Activated T-helper 1 cell treated with anti-CD3 and anti-CD28 coated beads, Interleukin-12 subunit alpha, Interleukin-12 subunit beta, Interleukin-2, Interleukin-4 antibody, amounts not matched to agents 30 ng/mL and 10 ng/mL and 1 ng/mL, durations not matched to agents 14 hours and 24 hours and 36 hours (primary cell): ENCODE data around the gene CTDNEP1. TPM values are rescaled to one million over a fixed set of nuclear protein-coding genes. Genes with fewer than 3 reads are reported as not detected.
A peak's percentile ranks its signal among the peaks of the same experiment; 100 is the strongest.

Source experiments
- DNase-seq: peaks from one replicate; pipeline ENCODE4 v3.0.0; 2021; ENCODE audit warnings: low spot score
- H3K27ac Mint-ChIP-seq: one replicate; pipeline ENCODE4 v1.8.0; 2021; ENCODE audit warnings: mild to moderate bottlenecking, mixed read lengths
- H3K27me3 Mint-ChIP-seq: one replicate; pipeline ENCODE4 v1.8.0; 2022; ENCODE audit warnings: mild to moderate bottlenecking, moderate library complexity, mixed read lengths; ENCODE audit not compliant: insufficient read depth
- H3K36me3 Mint-ChIP-seq: one replicate; pipeline ENCODE4 v1.8.0; 2021; ENCODE audit warnings: low read depth, mixed read lengths
- H3K4me1 Mint-ChIP-seq: one replicate; pipeline ENCODE4 v1.8.0; 2021; ENCODE audit warnings: low read depth, mixed read lengths
- H3K4me3 Mint-ChIP-seq: one replicate; pipeline ENCODE4 v1.8.0; 2021; ENCODE audit warnings: mild to moderate bottlenecking, moderate library complexity, mixed read lengths
- H3K9me3 Mint-ChIP-seq: one replicate; pipeline ENCODE4 v1.8.0; 2021; ENCODE audit warnings: mixed read lengths
- intact Hi-C: fragments of 100-400 bp; cut with micrococcal nuclease; formaldehyde crosslinking; loops from one replicate; pipeline ENCODE4 v1.15.1; 2024
- total RNA-seq: library from RNA; stranded (reverse); gene quantifications from 2 replicates; pipeline ENCODE4 v1.2.3, GENCODE V29; 2022

Gene CTDNEP1
- total RNA-seq, 1 donor from 2014 or later, result 193 TPM

GRCh38 chr17:7262192-7262934 lies 10.8 kb upstream of the CTDNEP1 start, which contains the start of gene CLDN7:
Gene CLDN7 (minus strand): TSS chr17:7262478. CDS start chr17:7262043, 435 bp downstream.
- peaks cover 23% of the 10 kb centered on the region for H3K27me3 Mint-ChIP-seq
- peaks cover 12% of the 10 kb centered on the region for H3K36me3 Mint-ChIP-seq
- peak within 1 kb of the TSS; percentile 49 for H3K27ac Mint-ChIP-seq
- intact Hi-C loops, result loop anchor here (2.0 kb wide), 1 partner anchor 18 kb away; the partner anchor contains the start of gene SLC2A4
- H3K4me3 Mint-ChIP-seq, result peak within 1 kb of the TSS; percentile 73
- no peak for DNase-seq
- no peaks in the 10 kb centered on the region for H3K9me3 Mint-ChIP-seq
- H3K4me1 Mint-ChIP-seq, result peaks cover 32% of the 10 kb centered on the region

DNA sequence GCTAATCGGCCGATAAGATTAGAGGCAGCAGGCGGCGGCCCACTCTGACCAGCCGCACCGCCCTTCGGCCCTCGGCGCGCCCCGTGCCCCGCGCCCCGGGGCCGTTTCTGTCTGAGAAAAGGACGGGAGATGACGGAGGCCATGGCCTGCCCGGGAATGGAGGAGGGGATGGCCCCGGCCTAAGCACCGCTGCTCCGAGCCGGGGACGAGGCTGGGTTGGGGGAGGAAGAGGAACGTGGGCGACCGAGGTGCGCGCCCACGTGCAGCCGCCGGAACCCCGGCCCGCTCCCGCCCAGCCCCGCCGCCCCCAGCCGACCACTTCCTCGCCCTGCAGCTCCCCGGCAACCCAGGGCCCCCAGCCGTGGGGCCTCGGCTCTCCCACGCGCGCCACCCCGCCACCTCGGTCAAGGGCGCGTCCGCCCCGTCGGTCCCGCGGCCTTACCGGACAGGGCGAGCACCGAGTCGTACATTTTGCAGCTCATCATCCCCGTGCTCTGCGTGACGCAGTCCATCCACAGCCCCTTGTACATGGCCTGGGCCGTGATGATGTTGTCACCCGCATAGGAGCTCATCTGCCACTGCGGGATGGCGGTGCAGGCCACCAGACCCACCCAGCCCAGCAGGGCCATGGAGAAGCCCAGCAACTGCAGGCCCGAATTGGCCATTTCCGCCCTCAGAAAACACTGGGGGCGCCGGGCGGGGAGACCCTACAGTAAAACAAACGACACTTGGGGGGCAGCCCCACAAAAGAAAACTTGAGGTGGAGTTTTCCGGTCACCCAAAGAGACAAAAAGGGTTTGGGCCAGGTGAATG lies 10.1 kb upstream of the CTDNEP1 start:
- intact Hi-C loops, result loop anchor here (2.0 kb wide), 1 partner anchor 19 kb away; the partner anchor contains the start of gene SLC2A4
- peaks cover 20% of the 10 kb centered on the region for H3K27me3 Mint-ChIP-seq
- H3K4me1 Mint-ChIP-seq, result peaks cover 32% of the 10 kb centered on the region
- H3K36me3 Mint-ChIP-seq, result peaks cover 15% of the 10 kb centered on the region
- no peak overlapping the region for H3K27ac Mint-ChIP-seq
- H3K9me3 Mint-ChIP-seq, result no peaks in the 10 kb centered on the region
- H3K4me3 Mint-ChIP-seq, result peak overlapping the region; percentile 56
- DNase-seq, result no peak

DNA sequence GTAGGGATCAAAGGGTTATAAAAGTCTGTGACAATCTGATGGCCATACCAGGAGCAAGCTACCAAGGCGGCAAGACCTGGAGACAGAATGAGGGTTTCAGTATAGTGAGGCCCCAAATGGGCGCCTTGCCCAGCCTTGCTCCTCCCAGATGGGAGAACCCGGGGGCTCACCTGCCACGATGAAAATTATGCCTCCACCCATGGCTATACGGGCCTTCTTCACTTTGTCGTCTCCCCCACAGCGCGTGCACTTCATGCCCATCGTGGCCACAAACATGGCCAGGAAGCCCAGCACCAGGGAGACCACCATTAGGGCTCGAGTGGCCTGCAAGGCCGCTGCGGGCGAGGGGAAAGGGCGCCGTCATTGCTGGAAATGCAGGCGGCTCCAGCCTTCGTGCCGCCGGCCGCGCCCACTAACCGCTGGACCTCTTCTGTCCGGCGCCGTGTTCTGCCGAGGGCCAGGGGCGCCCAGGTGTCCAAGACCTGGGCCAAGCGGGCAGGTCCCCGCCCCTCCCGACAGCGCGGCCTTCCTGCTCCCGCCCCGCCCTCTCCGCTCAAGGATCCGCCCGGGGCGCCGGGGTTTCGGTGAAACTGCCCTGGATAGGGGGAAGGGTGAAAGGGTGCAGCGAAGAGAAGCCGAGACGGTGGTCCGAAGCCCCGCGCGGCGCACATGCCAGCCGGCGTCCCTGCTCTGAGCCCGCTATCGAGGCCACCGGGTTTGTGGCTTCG lies 9.3 kb upstream of the CTDNEP1 start:
- H3K27ac Mint-ChIP-seq, result no peak overlapping the region
- no peaks in the 10 kb centered on the region for H3K9me3 Mint-ChIP-seq
- no peak overlapping the region for H3K4me3 Mint-ChIP-seq
- H3K27me3 Mint-ChIP-seq, result peaks cover 20% of the 10 kb centered on the region
- peaks cover 32% of the 10 kb centered on the region for H3K4me1 Mint-ChIP-seq
- intact Hi-C loops, result no loop called here
- DNase-seq, result no peak
- peaks cover 19% of the 10 kb centered on the region for H3K36me3 Mint-ChIP-seq

- Mint-ChIP-seq H3K4me1 (peaks cover 32% of the 10 kb centered on the region), H3K27me3 (peaks cover 20% of the 10 kb centered on the region), H3K36me3 (peaks cover 20% of the 10 kb centered on the region), H3K4me3 (no peak overlapping the region), H3K9me3 (no peaks in the 10 kb centered on the region), H3K27ac (no peak overlapping the region)
- no peak for DNase-seq
- intact Hi-C loops, result no loop called here
Measured at GRCh38 chr17:7260151-7260550, 8.6 kb upstream of the CTDNEP1 start.

DNA sequence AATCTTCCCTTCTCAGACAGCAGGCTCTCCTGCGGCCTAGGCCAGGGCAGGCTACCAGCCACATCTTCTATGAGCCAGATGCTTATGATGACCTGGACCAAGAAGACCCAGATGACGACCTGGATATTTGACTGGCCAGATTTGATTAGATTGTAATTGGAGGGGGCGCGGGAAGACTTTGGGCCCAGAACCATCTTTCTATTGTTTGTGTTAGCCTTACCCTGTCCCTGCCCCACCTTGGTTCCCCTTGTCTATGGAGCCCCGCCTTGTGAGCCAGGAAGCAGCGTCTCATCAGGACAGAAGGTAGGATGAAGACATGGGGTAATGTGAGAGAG lies 8.0 kb upstream of the CTDNEP1 start:
- Mint-ChIP-seq H3K27ac (no peak overlapping the region), H3K27me3 (peaks cover 17% of the 10 kb centered on the region), H3K4me1 (peaks cover 32% of the 10 kb centered on the region), H3K9me3 (no peaks in the 10 kb centered on the region), H3K36me3 (peaks cover 25% of the 10 kb centered on the region), H3K4me3 (peak overlapping the region; percentile 28)
- intact Hi-C loops, result no loop called here
- no peak for DNase-seq

DNA sequence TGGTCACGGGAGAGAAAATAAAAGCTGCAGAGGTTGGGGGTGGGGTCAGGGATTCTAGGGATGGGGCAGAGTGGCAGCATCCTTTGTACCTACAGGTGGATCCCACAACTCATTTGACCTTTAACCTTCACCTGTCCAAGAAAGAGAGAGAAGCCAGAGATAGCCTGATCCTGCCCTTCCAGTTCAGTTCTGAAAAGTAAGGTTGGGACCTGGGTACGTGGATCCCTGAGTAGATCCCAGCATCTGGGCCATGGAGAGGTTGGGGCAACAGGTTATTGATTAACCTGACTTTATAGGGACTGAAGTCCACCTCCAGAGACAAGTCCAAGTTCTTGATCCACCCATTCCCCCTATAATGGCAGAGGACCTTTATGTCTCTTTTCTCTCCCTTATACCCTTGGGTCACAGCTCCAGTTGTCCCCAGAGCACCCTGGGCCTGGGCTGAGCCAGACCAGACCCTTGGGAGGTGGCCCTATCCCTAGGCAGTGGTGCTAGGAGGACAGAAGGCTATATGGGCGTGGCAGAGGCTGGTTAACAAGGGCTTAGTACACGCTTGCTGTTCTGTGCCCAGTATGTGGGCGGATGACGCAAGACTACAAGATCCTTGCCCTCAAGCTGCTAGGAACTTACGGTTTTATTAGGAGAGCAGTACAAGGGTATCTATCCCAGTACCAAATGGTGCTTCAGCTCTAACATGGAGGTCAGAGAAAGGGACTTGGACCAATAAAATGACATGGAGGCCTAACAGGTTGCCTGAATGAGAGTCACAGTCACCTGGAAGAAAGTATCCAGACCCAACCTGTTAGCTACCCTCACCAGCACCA lies 7.4 kb upstream of the CTDNEP1 start:
- H3K27me3 Mint-ChIP-seq, result peaks cover 12% of the 10 kb centered on the region
- H3K4me3 Mint-ChIP-seq, result no peak overlapping the region
- no peaks in the 10 kb centered on the region for H3K9me3 Mint-ChIP-seq
- peaks cover 30% of the 10 kb centered on the region for H3K36me3 Mint-ChIP-seq
- no peak overlapping the region for H3K27ac Mint-ChIP-seq
- no peak for DNase-seq
- peaks cover 32% of the 10 kb centered on the region for H3K4me1 Mint-ChIP-seq
- intact Hi-C loops, result no loop called here

DNA sequence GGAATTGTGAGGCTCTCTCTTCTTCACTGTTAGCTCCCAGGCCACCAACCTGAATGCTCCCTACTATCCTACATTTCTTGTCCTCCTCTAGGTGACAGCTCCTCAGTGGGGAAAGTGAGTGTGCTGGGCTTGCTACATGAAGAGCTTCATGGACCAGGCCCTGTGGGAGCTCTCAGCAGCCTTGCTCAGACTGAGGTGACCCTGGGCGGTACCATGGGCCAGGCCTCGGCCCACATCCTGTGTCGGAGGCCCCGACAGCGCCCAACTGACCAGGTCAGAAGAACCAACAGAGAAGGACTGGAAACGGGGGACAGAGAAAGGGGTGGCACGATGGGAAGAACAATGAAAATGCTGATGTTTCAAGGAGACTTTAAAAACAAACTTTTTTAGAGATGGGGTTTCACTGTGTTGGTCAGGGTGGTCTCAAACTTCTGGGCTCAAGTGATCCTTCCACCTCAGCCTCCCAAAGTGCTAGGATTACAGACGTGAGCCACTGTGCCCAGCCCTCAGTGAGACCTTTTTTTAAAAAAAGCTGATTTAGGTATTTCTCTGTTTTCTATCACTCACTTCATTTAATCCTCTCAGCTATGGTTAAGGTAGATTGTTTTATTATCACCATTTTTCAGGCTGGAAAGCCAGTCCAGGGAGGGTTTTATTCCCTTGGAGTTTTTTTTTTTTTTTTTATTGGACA lies 5.4 kb upstream of the CTDNEP1 start:
- Mint-ChIP-seq H3K27me3 (peaks cover 4% of the 10 kb centered on the region), H3K36me3 (peaks cover 38% of the 10 kb centered on the region), H3K4me1 (peaks cover 31% of the 10 kb centered on the region), H3K27ac (no peak overlapping the region), H3K4me3 (no peak overlapping the region), H3K9me3 (no peaks in the 10 kb centered on the region)
- intact Hi-C loops, result no loop called here
- DNase-seq, result no peak

- Mint-ChIP-seq H3K36me3 (peaks cover 36% of the 10 kb centered on the region), H3K27ac (no peak overlapping the region), H3K9me3 (no peaks in the 10 kb centered on the region), H3K4me3 (peak overlapping the region; percentile 6), H3K4me1 (peaks cover 40% of the 10 kb centered on the region), H3K27me3 (peaks cover 5% of the 10 kb centered on the region)
- intact Hi-C loops, result loop anchor here (5.0 kb wide), 1 partner anchor 148 kb away; the partner anchor contains the start of gene TMEM256
- no peak for DNase-seq
Measured at GRCh38 chr17:7254511-7254910, 3.0 kb upstream of the CTDNEP1 start.

DNA sequence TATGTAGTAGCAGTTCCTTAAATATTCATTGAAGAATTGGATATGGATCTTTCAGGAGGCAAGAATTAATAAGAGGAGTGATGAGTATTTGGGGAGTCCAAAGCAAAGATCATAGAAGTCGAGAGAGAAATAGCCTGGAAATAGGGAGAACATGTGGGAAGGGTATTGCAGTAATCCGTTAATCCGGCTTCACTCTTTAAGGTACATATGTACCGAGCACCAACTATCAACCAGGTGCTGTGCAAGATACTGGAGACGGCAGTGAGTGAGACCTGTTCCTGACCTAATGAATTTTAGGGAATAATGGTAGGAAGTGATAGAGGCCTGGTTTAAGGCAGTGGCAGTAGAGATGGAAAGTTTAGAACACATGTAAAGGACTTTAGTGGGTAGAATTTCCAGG lies 1.5 kb upstream of the CTDNEP1 start:
- peaks cover 32% of the 10 kb centered on the region for H3K36me3 Mint-ChIP-seq
- no peak for DNase-seq
- peaks cover 5% of the 10 kb centered on the region for H3K27me3 Mint-ChIP-seq
- H3K4me3 Mint-ChIP-seq, result peak overlapping the region; percentile 94
- peak overlapping the region; percentile 99 for H3K27ac Mint-ChIP-seq
- H3K4me1 Mint-ChIP-seq, result peaks cover 42% of the 10 kb centered on the region
- intact Hi-C loops, result loop anchor here (2.0 to 5.0 kb wide), 2 partner anchors 149 to 434 kb away; partner anchors contain the start of genes TMEM256 and TP53
- H3K9me3 Mint-ChIP-seq, result no peaks in the 10 kb centered on the region

GRCh38 chr17:7252176-7253043 lies 876 bp upstream of the CTDNEP1 start, which contains the start of gene ELP5:
Gene ELP5 (plus strand): TSS chr17:7252215. CDS start chr17:7252551, 336 bp downstream.
- Mint-ChIP-seq H3K4me3 (peak within 1 kb of the TSS; percentile 98), H3K4me1 (peaks cover 42% of the 10 kb centered on the region), H3K36me3 (peaks cover 31% of the 10 kb centered on the region), H3K27ac (peak within 1 kb of the TSS; percentile 99), H3K9me3 (no peaks in the 10 kb centered on the region), H3K27me3 (peaks cover 5% of the 10 kb centered on the region)
- intact Hi-C loops, result loop anchor here (1.0 to 5.0 kb wide), 11 partner anchors 13 to 434 kb away; partner anchors contain the start of genes ACADVL, DLG4, EIF5A and PHF23
- peak; percentile 86 for DNase-seq
